LNCAP (cell line): ENCODE data around the gene MACROD2.

Experiments used
- TF ChIP-seq, protein P1 (sequence below): fragments of 450-650 bp; IDR thresholded peaks from 2 replicates; pipeline ENCODE4 v1.5.1; 2017; ENCODE audit warnings: mild to moderate bottlenecking

The MACROD2 gene

DNA sequence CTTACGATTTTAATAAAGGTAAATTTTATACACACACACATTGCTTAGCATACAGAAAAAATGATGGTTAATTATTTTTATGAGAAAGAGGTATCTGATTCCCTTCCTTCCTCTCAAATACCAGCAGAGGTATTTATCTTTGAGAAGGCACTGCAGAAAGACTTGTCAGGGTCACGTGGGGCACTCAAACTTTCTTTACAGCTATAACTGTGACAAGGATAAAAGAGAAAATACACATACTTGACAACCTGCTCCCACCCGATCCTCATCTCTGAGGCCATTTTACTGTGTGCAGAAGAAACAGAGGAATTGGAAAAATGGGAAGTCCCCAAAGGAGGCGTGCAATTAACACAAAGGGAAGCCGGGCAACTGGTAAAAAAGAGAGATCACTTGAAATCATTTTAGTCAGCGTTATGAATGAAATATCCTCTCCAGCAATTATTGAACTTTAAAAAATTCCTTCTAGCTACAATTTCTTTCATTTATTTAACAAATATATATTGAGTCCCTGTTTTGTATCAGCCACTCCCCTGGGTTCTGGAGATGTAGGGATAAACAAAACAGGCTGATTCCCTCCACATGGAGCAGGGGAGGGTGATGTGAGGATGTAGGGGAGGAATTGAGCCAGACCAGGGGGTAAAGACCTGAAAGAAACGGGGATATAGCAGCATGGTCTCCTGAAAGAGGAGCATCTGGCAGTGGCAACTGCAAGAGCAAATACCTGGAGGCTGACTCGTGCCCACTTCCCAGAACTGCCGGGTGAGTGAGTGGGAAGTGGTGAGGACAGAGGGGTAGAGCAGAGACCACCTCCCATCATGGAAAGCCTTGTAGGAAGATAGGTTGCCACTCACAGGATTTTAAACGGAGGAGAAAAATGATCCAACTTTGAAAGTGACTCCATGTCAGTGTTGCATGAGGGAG, 2067.6 kb downstream of the MACROD2 start:
- TF ChIP-seq, protein P1, sequence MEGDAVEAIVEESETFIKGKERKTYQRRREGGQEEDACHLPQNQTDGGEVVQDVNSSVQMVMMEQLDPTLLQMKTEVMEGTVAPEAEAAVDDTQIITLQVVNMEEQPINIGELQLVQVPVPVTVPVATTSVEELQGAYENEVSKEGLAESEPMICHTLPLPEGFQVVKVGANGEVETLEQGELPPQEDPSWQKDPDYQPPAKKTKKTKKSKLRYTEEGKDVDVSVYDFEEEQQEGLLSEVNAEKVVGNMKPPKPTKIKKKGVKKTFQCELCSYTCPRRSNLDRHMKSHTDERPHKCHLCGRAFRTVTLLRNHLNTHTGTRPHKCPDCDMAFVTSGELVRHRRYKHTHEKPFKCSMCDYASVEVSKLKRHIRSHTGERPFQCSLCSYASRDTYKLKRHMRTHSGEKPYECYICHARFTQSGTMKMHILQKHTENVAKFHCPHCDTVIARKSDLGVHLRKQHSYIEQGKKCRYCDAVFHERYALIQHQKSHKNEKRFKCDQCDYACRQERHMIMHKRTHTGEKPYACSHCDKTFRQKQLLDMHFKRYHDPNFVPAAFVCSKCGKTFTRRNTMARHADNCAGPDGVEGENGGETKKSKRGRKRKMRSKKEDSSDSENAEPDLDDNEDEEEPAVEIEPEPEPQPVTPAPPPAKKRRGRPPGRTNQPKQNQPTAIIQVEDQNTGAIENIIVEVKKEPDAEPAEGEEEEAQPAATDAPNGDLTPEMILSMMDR: no peak

DNA sequence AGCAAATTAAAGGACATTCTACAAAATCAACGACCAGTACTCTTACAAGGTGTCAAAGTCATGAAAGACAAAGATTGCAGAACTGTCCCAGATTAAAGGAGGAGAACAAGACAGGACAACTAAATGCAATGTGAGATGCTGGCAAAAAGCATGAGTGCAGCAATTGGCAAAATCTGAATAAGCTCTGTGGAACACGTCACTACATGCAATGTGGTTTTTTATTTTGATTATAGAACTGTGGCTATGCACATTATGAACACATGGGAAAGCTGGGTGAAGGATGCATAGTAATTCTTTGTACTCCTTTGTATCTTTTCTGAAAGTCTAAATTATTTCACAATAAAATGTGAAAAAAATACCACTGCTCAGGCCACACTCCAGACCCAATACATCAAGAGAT, 2068.6 kb downstream of the MACROD2 start:
- TF ChIP-seq, protein P1: no peak

GRCh38 chr20:16064989-16065707, 2069.8 kb downstream of the MACROD2 start:
- TF ChIP-seq, protein P1: no peak

DNA sequence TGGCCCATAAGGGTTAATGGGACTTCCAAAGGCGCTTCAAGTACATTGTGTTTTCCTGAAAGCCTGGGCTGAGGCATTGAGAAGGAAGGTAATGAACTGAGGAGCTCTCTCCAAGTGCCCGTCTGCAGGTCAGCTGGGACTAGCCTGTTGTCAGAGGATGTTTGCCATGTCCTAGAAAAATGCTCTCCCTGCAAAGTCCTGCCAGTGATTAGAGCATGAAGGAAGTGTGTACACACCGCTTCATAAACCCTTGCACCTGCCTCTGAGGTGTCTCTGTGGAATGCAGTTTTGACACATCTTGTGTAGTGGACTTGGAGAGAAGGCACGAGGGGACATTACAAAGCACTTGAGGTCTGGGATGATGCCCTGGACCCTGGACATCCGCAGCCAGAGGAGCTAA, 2071.3 kb downstream of the MACROD2 start:
- TF ChIP-seq, protein P1: no peak

- TF ChIP-seq, protein P1: no peak
These were observed 2074.2 kb downstream of the MACROD2 start for GRCh38 chr20:16069389-16070010.

GRCh38 chr20:16072220-16072619, 2076.9 kb downstream of the MACROD2 start:
- TF ChIP-seq, protein P1: no peak

DNA sequence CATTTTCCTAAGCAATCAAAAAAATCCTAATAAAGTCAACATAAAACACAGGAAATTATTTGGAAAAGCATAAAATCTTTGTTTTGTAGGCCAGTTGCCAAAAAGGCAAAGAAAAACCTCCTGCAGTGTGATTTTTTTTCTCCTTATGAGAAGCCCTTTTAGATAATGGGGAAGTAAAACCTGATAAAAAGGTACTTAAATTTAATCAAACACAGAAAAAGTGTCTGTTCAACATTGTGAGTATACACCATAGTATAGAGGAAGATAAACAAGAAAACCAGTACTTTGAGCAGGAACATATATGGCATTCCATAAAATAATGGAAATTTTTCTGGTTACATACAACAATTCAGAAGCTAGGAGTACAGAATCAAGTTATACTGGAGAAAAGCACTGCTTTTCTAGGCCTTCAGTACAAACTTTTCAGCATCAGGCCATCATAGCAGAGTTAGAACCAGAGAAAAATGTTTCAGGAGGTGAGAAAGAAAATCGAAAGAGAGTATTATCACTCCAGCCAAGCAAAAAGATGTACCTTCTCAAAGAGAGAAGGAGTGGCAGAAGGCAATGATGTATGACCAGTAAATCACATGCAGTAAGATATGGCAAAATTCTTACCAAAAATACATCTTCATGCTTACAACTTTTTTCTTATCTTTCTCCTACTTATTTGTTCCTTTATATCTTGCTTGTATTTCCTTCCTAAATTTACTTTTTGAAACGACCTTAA, 2083.0 kb downstream of the MACROD2 start:
- TF ChIP-seq, protein P1: no peak
